SK-N-SH (cell line): ENCODE data around the gene RAB4A. TPM values are rescaled to one million over a fixed set of nuclear protein-coding genes. Genes with fewer than 3 reads are reported as not detected.

Source experiments
- CTCF ChIA-PET: fragments of 300-600, 350-600 bp; formaldehyde crosslinking; extraction: SDS; loops from one replicate; lab custom pipeline; 2021; lab: Yijun Ruan, JAX
- POLR2A ChIA-PET: fragments of 350-600 bp; sonication (Branson Sonifier 250); formaldehyde crosslinking; extraction: SDS; loops from one replicate; lab custom pipeline; 2020; ENCODE audit warnings: antibody characterized with exemption, inconsistent platforms; lab: Yijun Ruan, JAX
- DNase-seq: peaks from one replicate; pipeline ENCODE4 v3.0.0; 2012
- H2AFZ ChIP-seq: fragments of 200-600 bp; sonication (generic); 2 replicates; pipeline ENCODE4 v1.8.1; 2016; ENCODE audit warnings: antibody characterized with exemption, mild to moderate bottlenecking, low read depth
- H3F3A ChIP-seq: fragments of 200-600 bp; sonication (generic); replicated peaks from 2 replicates; pipeline ENCODE3; 2016; ENCODE audit warnings: antibody characterized with exemption, mild to moderate bottlenecking; ENCODE audit not compliant: insufficient read depth
- H3K27ac ChIP-seq, 2 experiments: fragments of 200-500 bp in 1 of 2; fragments of 200-600 bp in 1 of 2; sonication (Bioruptor generic) in 1 of 2; sonication (generic), shearing (Covaris generic) in 1 of 2; 2 replicates each; pipeline versions ENCODE4 v1.5.1 to v1.6.1; 2014 to 2016; ENCODE audit warnings: low read depth in 2 of 2, inconsistent platforms in 1 of 2, low read length in 1 of 2, mild to moderate bottlenecking in 1 of 2, mixed read lengths in 1 of 2
- H3K27me3 ChIP-seq: fragments of 200-600 bp; sonication (generic), shearing (Covaris generic); 2 replicates; pipeline ENCODE4 v1.6.1; 2016; ENCODE audit warnings: mixed run types; ENCODE audit not compliant: insufficient read depth
- H3K36me3 ChIP-seq, 2 experiments: fragments of 200-500 bp in 1 of 2; fragments of 200-600 bp in 1 of 2; sonication (Bioruptor generic) in 1 of 2; sonication (generic) in 1 of 2; replicated peaks in 1 of 2; 2 replicates each; pipeline versions ENCODE3 to v1.5.1; 2014 to 2016; ENCODE audit warnings: low read length in 1 of 2, mild to moderate bottlenecking in 1 of 2; ENCODE audit not compliant: insufficient read depth in 2 of 2, control insufficient read depth in 1 of 2
- H3K4me1 ChIP-seq, 2 experiments: fragments of 200-500 bp in 1 of 2; fragments of 200-600 bp in 1 of 2; sonication (Bioruptor generic) in 1 of 2; sonication (generic), shearing (Covaris generic) in 1 of 2; 2 replicates each; pipeline versions ENCODE4 v1.5.1 to v1.6.1; 2014 to 2016; ENCODE audit warnings: low read depth in 1 of 2, low read length in 1 of 2, mixed run types in 1 of 2; ENCODE audit not compliant: insufficient read depth in 2 of 2, control insufficient read depth in 1 of 2
- H3K4me2 ChIP-seq: fragments of 200-600 bp; sonication (generic), shearing (Covaris generic); 2 replicates; pipeline ENCODE4 v1.6.1; 2017; ENCODE audit warnings: mixed run types
- H3K4me3 ChIP-seq, 2 experiments: fragments of 200-500 bp in 1 of 2; fragments of 200-600 bp in 1 of 2; sonication (Bioruptor generic) in 1 of 2; sonication (generic), shearing (Covaris generic) in 1 of 2; 2 replicates each; pipeline versions ENCODE4 v1.5.1 to v1.8.1; 2014 to 2016; ENCODE audit warnings: low read depth in 2 of 2, inconsistent platforms in 1 of 2, low read length in 1 of 2, mild to moderate bottlenecking in 1 of 2, mixed read lengths in 1 of 2, moderate library complexity in 1 of 2
- H3K79me2 ChIP-seq: fragments of 200-600 bp; sonication (generic); 2 replicates; pipeline ENCODE4 v1.8.1; 2017; ENCODE audit warnings: mild to moderate bottlenecking; ENCODE audit not compliant: insufficient read depth
- H3K9ac ChIP-seq: fragments of 200-600 bp; sonication (generic); 2 replicates; pipeline ENCODE4 v1.6.1; 2017; ENCODE audit warnings: mixed run types
- H3K9me2 ChIP-seq: fragments of 200-600 bp; sonication (generic); 2 replicates; pipeline ENCODE4 v1.6.1; 2017; ENCODE audit warnings: mixed run types
- H3K9me3 ChIP-seq: fragments of 200-600 bp; sonication (generic); 2 replicates; pipeline ENCODE4 v1.6.1; 2017; ENCODE audit warnings: mixed run types, mild to moderate bottlenecking, moderate library complexity
- H4K20me1 ChIP-seq: fragments of 200-600 bp; sonication (generic); 2 replicates; pipeline ENCODE4 v1.6.1; 2017; ENCODE audit warnings: mild to moderate bottlenecking, mixed run types; ENCODE audit not compliant: insufficient read depth
- CHD2 ChIP-seq: fragments of 150-350 bp; IDR thresholded peaks from 2 replicates; pipeline ENCODE4 v1.6.1; 2018; ENCODE audit warnings: low read length; ENCODE audit not compliant: partially characterized antibody
- EZH2phosphoT487 ChIP-seq: fragments of 200-600 bp; sonication (generic); IDR thresholded peaks from 2 replicates; pipeline ENCODE4 v1.6.1; 2017; ENCODE audit warnings: low read depth, mixed run types, mild to moderate bottlenecking, antibody characterized with exemption, moderate library complexity, borderline replicate concordance
- FOSL2 ChIP-seq: IDR thresholded peaks from 2 replicates; pipeline ENCODE4 v1.4.0; 2012; ENCODE audit warnings: low read depth, mild to moderate bottlenecking, moderate library complexity, borderline replicate concordance
- FOXJ3 ChIP-seq: sonication (generic); formaldehyde crosslinking; IDR thresholded peaks from 2 replicates; pipeline ENCODE4 v1.5.1; 2020; ENCODE audit warnings: mild to moderate bottlenecking, missing genetic modification reagents
- FOXM1 ChIP-seq: IDR thresholded peaks from 2 replicates; pipeline ENCODE4 v1.4.0; 2012; ENCODE audit warnings: low read depth, mild to moderate bottlenecking
- JUND ChIP-seq: IDR thresholded peaks from 2 replicates; pipeline ENCODE4 v1.4.0; 2012
- MAX ChIP-seq: IDR thresholded peaks from 2 replicates; pipeline ENCODE4 v1.4.0; 2012; ENCODE audit warnings: low read depth
- MEF2A ChIP-seq: IDR thresholded peaks from 2 replicates; pipeline ENCODE4 v1.4.0; 2012; ENCODE audit warnings: low read depth, borderline replicate concordance
- MXI1 ChIP-seq: IDR thresholded peaks from 2 replicates; pipeline ENCODE4 v1.6.1; 2012; ENCODE audit warnings: mild to moderate bottlenecking, low read depth, low read length, improper control_type of control experiment
- POLR2AphosphoS5 ChIP-seq: IDR thresholded peaks from 2 replicates; pipeline ENCODE4 v1.6.1; 2012; ENCODE audit warnings: low read depth, low read length
- RXRA ChIP-seq: IDR thresholded peaks from 2 replicates; pipeline ENCODE4 v1.4.0; 2012; ENCODE audit warnings: low read depth, mild to moderate bottlenecking, borderline replicate concordance
- TAF1 ChIP-seq: IDR thresholded peaks from 2 replicates; pipeline ENCODE4 v1.6.1; 2012; ENCODE audit warnings: low read depth, mild to moderate bottlenecking, low read length, moderate library complexity, borderline replicate concordance
- TEAD4 ChIP-seq: IDR thresholded peaks from 2 replicates; pipeline ENCODE4 v1.4.0; 2012; ENCODE audit warnings: mild to moderate bottlenecking, borderline replicate concordance; ENCODE audit not compliant: insufficient read depth
- USF2 ChIP-seq: fragments of 150-350 bp; IDR thresholded peaks from 2 replicates; pipeline ENCODE4 v1.6.1; 2017; ENCODE audit warnings: antibody characterized with exemption, low read length, low read depth, borderline replicate concordance
- YY1 ChIP-seq: IDR thresholded peaks from 2 replicates; pipeline ENCODE4 v1.4.0; 2012; ENCODE audit warnings: low read depth, mild to moderate bottlenecking
- WGBS: methylation state at CpG from one replicate; pipeline ENCODE4 v1.1.6; 2017; ENCODE audit warnings: low lambda C conversion rate; 5-methylcytosine and 5-hydroxymethylcytosine counted together
- polyA plus RNA-seq, 3 experiments: library from polyadenylated mRNA; depleted of rRNA; stranded (reverse); fragments of >200 nt; gene quantifications; 2 replicates each; pipeline ENCODE4 v1.2.3, GENCODE V29; 2012
- TF ChIP-seq, protein P1 (sequence below): fragments of 150-350 bp; IDR thresholded peaks from 2 replicates; pipeline ENCODE4 v1.6.1; 2016; ENCODE audit warnings: mild to moderate bottlenecking, low read depth, low read length
- TF ChIP-seq, protein P2 (sequence below): IDR thresholded peaks from 2 replicates; pipeline ENCODE4 v1.4.0; 2012; ENCODE audit warnings: low read depth, borderline replicate concordance

Gene RAB4A
- polyA plus RNA-seq, 1 of the 3 experiments (the other 2 are of a cell fraction): 28.1 TPM

DNA sequence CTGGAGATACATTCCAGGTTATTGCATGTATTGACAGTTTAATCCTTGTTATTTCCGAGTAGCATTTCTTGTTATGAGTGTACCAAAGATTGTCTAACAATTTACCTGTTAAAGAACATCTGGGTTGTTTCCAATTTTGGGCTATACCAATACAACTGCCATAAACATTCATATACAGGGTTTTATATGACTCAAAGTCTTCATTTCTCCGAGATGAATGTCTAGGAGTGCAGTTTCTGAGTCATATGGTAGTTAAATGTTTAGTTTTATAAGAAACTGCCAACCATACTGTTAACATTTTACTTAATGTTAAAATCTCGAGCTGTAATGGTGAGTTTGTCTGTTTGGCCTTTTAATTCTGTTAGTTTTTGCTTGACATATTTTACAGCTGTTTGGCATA lies 10.0 kb downstream of the RAB4A start:
- Histone ChIP-seq H3K27me3 (no peaks in the 10 kb centered on the region), H4K20me1 (peaks cover 30% of the 10 kb centered on the region), H3K4me2 (no peak overlapping the region), H3K27ac (peak overlapping the region in 1 of 2 experiments; percentile 36; a peak in 2 of 4 replicates), H3K9me2 (no peaks in the 10 kb centered on the region), H3K79me2 (peaks cover 81% of the 10 kb centered on the region), H3F3A (peaks cover 26% of the 10 kb centered on the region)
- CTCF ChIA-PET: interaction anchor here (1.4 kb wide), 1 partner anchor 22 kb away, joined by 3 read pairs; no protein-coding TSS in a partner anchor
- WGBS: 80% methylated on average over 3 of the region's 3 CpGs
- TF ChIP-seq USF2 (no peak), CHD2 (no peak), TEAD4 (no peak), FOSL2 (0 out of 2 replicates have a peak, but pooled peaks have one; percentile 4), FOXJ3 (CRISPR knock-in tag) (no peak)
- TF ChIP-seq, all 33 proteins: peak for 1
- Histone ChIP-seq H3K9me3 (no peaks in the 10 kb centered on the region), H2AFZ (no peak overlapping the region), H3K4me1 (peaks cover 0 to 4% of the 10 kb centered on the region in 2 experiments; a peak in 3 of 4 replicates), H3K4me3 (no peak overlapping the region), H3K9ac (no peak overlapping the region), H3K36me3 (peaks cover 3 to 16% of the 10 kb centered on the region in 2 experiments)
- POLR2A ChIA-PET: no interaction called here
- no peak for DNase-seq

DNA sequence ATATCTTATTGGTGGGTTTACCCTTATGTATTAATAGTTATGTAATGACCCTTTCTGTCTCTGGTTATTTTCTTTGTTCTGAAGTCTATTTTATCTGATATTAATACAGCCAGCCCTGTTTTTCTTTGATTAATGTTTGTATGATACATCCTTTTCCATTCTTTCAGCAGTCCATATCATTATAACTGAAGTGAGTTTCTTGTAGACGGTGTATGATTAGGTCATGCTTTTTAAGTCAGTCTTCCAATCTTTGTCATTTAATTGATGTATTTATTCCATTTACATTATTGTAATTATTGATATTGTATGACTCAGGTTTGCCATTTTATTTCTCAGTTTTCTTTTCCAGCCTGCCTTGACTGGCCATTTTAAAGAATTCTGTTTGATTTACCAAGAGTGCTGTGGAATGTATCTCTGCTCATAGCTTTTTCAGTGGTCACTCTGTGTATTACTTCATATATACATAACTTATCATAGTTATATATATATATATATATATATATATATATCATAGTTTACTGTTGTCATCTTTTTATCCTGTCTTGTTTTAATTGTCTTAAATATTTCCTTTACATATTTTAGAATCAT lies 10.5 kb downstream of the RAB4A start:
- no peaks in the 10 kb centered on the region for H3K9me2 ChIP-seq
- H3K4me1 ChIP-seq: peaks cover 0 to 4% of the 10 kb centered on the region in 2 experiments; a peak in 3 of 4 replicates
- H3K4me2 ChIP-seq: no peak overlapping the region
- no peaks in the 10 kb centered on the region for H3K9me3 ChIP-seq
- DNase-seq: no peak
- peaks cover 3 to 22% of the 10 kb centered on the region in 2 experiments for H3K36me3 ChIP-seq
- TF ChIP-seq EZH2phosphoT487 (no peak), POLR2AphosphoS5 (no peak), FOXM1 (no peak), CHD2 (no peak), FOSL2 (no peak), JUND (no peak), TAF1 (no peak), USF2 (no peak), MXI1 (no peak), MAX (no peak), RXRA (no peak), YY1 (no peak), MEF2A (no peak)
- TF ChIP-seq, protein P1, sequence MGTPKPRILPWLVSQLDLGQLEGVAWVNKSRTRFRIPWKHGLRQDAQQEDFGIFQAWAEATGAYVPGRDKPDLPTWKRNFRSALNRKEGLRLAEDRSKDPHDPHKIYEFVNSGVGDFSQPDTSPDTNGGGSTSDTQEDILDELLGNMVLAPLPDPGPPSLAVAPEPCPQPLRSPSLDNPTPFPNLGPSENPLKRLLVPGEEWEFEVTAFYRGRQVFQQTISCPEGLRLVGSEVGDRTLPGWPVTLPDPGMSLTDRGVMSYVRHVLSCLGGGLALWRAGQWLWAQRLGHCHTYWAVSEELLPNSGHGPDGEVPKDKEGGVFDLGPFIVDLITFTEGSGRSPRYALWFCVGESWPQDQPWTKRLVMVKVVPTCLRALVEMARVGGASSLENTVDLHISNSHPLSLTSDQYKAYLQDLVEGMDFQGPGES: no peak
- TF ChIP-seq, protein P2, sequence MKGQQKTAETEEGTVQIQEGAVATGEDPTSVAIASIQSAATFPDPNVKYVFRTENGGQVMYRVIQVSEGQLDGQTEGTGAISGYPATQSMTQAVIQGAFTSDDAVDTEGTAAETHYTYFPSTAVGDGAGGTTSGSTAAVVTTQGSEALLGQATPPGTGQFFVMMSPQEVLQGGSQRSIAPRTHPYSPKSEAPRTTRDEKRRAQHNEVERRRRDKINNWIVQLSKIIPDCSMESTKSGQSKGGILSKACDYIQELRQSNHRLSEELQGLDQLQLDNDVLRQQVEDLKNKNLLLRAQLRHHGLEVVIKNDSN: no peak
- H3K4me3 ChIP-seq: no peak overlapping the region
- WGBS: 100% methylated on average over 1 of the region's 1 CpG
- no peaks in the 10 kb centered on the region for H3K27me3 ChIP-seq
- peaks cover 28% of the 10 kb centered on the region for H4K20me1 ChIP-seq
- CTCF ChIA-PET: interaction anchor here (1.4 kb wide), 1 partner anchor 23 kb away, joined by 3 read pairs; no protein-coding TSS in a partner anchor
- peaks cover 81% of the 10 kb centered on the region for H3K79me2 ChIP-seq
- POLR2A ChIA-PET: no interaction called here
- H2AFZ ChIP-seq: no peak overlapping the region
- peaks cover 26% of the 10 kb centered on the region for H3F3A ChIP-seq
- H3K27ac ChIP-seq: peak overlapping the region in 1 of 2 experiments; percentile 36; a peak in 2 of 4 replicates
- no peak overlapping the region for H3K9ac ChIP-seq
